HCT116 (cell line): ENCODE measurements around the gene PDE4D. TPM values are rescaled to one million over a fixed set of nuclear protein-coding genes. Genes with fewer than 3 reads are reported as not detected.

Source experiments
- ATAC-seq: fragments of 200-7000 bp; cut with Tn5 transposase; 2 replicates; pipeline ENCODE4 v1.9.1; 2020; ENCODE audit warnings: mild to moderate bottlenecking, moderate library complexity
- BruUV-seq: library from RNA; stranded (reverse); fragments of 400-500 nt; replicated peaks from 2 replicates; lab custom pipeline; 2021; lab: Mats Ljungman, UMichigan
- CTCF ChIA-PET: fragments of 300-600 bp; sonication (Branson Sonifier 250); formaldehyde crosslinking; loops from one replicate; lab custom pipeline; 2021; ENCODE audit warnings: antibody characterized with exemption; lab: Charles Lee
- POLR2A ChIA-PET: fragments of 300-600, 350-600 bp; sonication (Branson Sonifier 250); formaldehyde crosslinking; loops from one replicate; lab custom pipeline; 2021; ENCODE audit warnings: antibody characterized with exemption; lab: Charles Lee
- RAD21 ChIA-PET, 2 experiments: fragments of 300-600 bp; sonication (Branson Sonifier 250); formaldehyde crosslinking; loops; one replicate each; lab custom pipeline; 2023; ENCODE audit warnings: low total read pairs in 2 of 2; ENCODE audit not compliant: uncharacterized antibody in 2 of 2, unreplicated experiment in 2 of 2, low non-redundant PET in 1 of 2; lab: Charles Lee
- DNase-seq: peaks from one replicate; pipeline ENCODE4 v3.0.0-alpha.2; 2010; ENCODE audit warnings: low read depth, low spot score
- H2AFZ ChIP-seq: fragments of 200-600 bp; shearing (Covaris generic), sonication (generic); 2 replicates; pipeline ENCODE4 v1.6.1; 2017; ENCODE audit warnings: low read depth, mixed run types, mixed read lengths, antibody characterized with exemption, low read length; ENCODE audit not compliant: poor library complexity, severe bottlenecking
- H3K27ac ChIP-seq: 2 replicates; pipeline ENCODE4 v1.5.1; 2012; ENCODE audit warnings: low read depth, low read length
- H3K27me3 ChIP-seq: fragments of 200-600 bp; sonication (generic); 2 replicates; pipeline ENCODE4 v1.6.1; 2016; ENCODE audit warnings: mixed run types, low read length, mixed read lengths; ENCODE audit not compliant: insufficient read depth
- H3K36me3 ChIP-seq, 2 experiments: fragments of 200-500 bp in 1 of 2; fragments of 200-600 bp in 1 of 2; sonication (Bioruptor generic) in 1 of 2; sonication (generic) in 1 of 2; 2 replicates each; pipeline versions ENCODE4 v1.5.1 to v1.6.1; 2014 to 2016; ENCODE audit warnings: low read length in 2 of 2, inconsistent platforms in 1 of 2, mixed read lengths in 1 of 2, mixed run types in 1 of 2; ENCODE audit not compliant: insufficient read depth in 2 of 2, control insufficient read depth in 1 of 2
- H3K4me1 ChIP-seq, 2 experiments: fragments of 200-600 bp in 1 of 2; sonication (generic) in 1 of 2; 2 replicates each; pipeline versions ENCODE4 v1.5.1 to v1.6.1; 2012 to 2017; ENCODE audit warnings: low read length in 2 of 2, inconsistent platforms in 1 of 2, mild to moderate bottlenecking in 1 of 2, mixed read lengths in 1 of 2, mixed run types in 1 of 2, moderate library complexity in 1 of 2; ENCODE audit not compliant: insufficient read depth in 2 of 2, control insufficient read depth in 1 of 2
- H3K4me2 ChIP-seq: fragments of 200-600 bp; sonication (generic); 2 replicates; pipeline ENCODE4 v1.6.1; 2017; ENCODE audit warnings: mixed run types, low read length, mixed read lengths
- H3K4me3 ChIP-seq, 2 experiments: fragments of 200-600 bp in 1 of 2; sonication (generic) in 1 of 2; replicated peaks in 1 of 2; 2 replicates each; pipeline ENCODE4 v1.5.1; 2011 to 2016; ENCODE audit warnings: low read length in 2 of 2, control low read depth in 1 of 2, low read depth in 1 of 2, mild to moderate bottlenecking in 1 of 2, mixed read lengths in 1 of 2, mixed run types in 1 of 2
- H3K79me2 ChIP-seq: fragments of 200-600 bp; sonication (generic); 2 replicates; pipeline ENCODE4 v1.6.1; 2017; ENCODE audit warnings: mild to moderate bottlenecking, mixed run types, low read length, moderate library complexity, mixed read lengths; ENCODE audit not compliant: insufficient read depth
- H3K9ac ChIP-seq: fragments of 200-600 bp; sonication (generic); 2 replicates; pipeline ENCODE4 v1.6.1; 2016; ENCODE audit warnings: low read length, mixed read lengths
- H3K9me2 ChIP-seq: fragments of 200-600 bp; sonication (generic), shearing (Covaris generic); 2 replicates; pipeline ENCODE4 v1.6.1; 2017; ENCODE audit warnings: mixed run types, mild to moderate bottlenecking, moderate library complexity; ENCODE audit not compliant: insufficient read depth
- H3K9me3 ChIP-seq, 2 experiments: fragments of 200-500 bp in 1 of 2; fragments of 200-600 bp in 1 of 2; sonication (Bioruptor generic) in 1 of 2; sonication (generic) in 1 of 2; 2 replicates each; pipeline ENCODE4 v1.6.1; 2014 to 2017; ENCODE audit warnings: low read length in 2 of 2, mixed read lengths in 2 of 2, inconsistent platforms in 1 of 2, low read depth in 1 of 2, mild to moderate bottlenecking in 1 of 2, mixed run types in 1 of 2, moderate library complexity in 1 of 2; ENCODE audit not compliant: control insufficient read depth in 1 of 2, insufficient read depth in 1 of 2
- H4K20me1 ChIP-seq: fragments of 200-600 bp; sonication (generic), shearing (Covaris generic); 2 replicates; pipeline ENCODE4 v1.6.1; 2017; ENCODE audit warnings: mixed run types, mild to moderate bottlenecking, moderate library complexity; ENCODE audit not compliant: insufficient read depth
- CBX3 ChIP-seq: IDR thresholded peaks from 2 replicates; pipeline ENCODE4 v1.6.1; 2012; ENCODE audit warnings: low read depth
- EGR1 ChIP-seq: IDR thresholded peaks from 2 replicates; pipeline ENCODE4 v1.6.1; 2012; ENCODE audit warnings: low read depth
- ELF1 ChIP-seq: IDR thresholded peaks from 2 replicates; pipeline ENCODE4 v1.6.1; 2012; ENCODE audit warnings: low read depth, borderline replicate concordance
- EZH2phosphoT487 ChIP-seq: fragments of 200-600 bp; IDR thresholded peaks from 2 replicates; pipeline ENCODE4 v1.6.1; 2018; ENCODE audit warnings: antibody characterized with exemption, borderline replicate concordance
- FOSL1 ChIP-seq: IDR thresholded peaks from 2 replicates; pipeline ENCODE4 v1.6.1; 2012; ENCODE audit warnings: low read depth
- POLR2AphosphoS5 ChIP-seq: IDR thresholded peaks from 2 replicates; pipeline ENCODE4 v1.6.1; 2011; ENCODE audit warnings: mild to moderate bottlenecking, low read depth, low read length, moderate library complexity
- REST ChIP-seq: IDR thresholded peaks from 2 replicates; pipeline ENCODE4 v1.6.1; 2012; ENCODE audit warnings: low read depth
- SIN3A ChIP-seq: IDR thresholded peaks from 2 replicates; pipeline ENCODE4 v1.6.1; 2012; ENCODE audit warnings: low read depth
- SRF ChIP-seq: IDR thresholded peaks from 2 replicates; pipeline ENCODE4 v1.6.1; 2012; ENCODE audit warnings: low read depth
- YY1 ChIP-seq: IDR thresholded peaks from 2 replicates; pipeline ENCODE4 v1.6.1; 2011; ENCODE audit warnings: low read length, low read depth, moderate library complexity, mild to moderate bottlenecking; ENCODE audit not compliant: insufficient replicate concordance; ENCODE audit errors: extremely low read depth
- intact Hi-C: fragments of 100-400 bp; cut with micrococcal nuclease; formaldehyde crosslinking; loops from 2 replicates; pipeline ENCODE4 v1.10.0; 2022
- total RNA-seq: library from RNA; stranded (reverse); gene quantifications from one replicate; pipeline ENCODE4 v1.2.1, GENCODE V29; 2021; ENCODE audit not compliant: unreplicated experiment
- TF ChIP-seq, protein P1 (sequence below): IDR thresholded peaks from 2 replicates; pipeline ENCODE4 v1.6.1; 2011; ENCODE audit warnings: mild to moderate bottlenecking, low read length, moderate library complexity; ENCODE audit not compliant: insufficient replicate concordance; ENCODE audit errors: extremely low read depth
- TF ChIP-seq, protein P2 (sequence below): IDR thresholded peaks from 2 replicates; pipeline ENCODE4 v1.6.1; 2012

Gene PDE4D
- total RNA-seq, 1 experiment from 2014 or later: 1.1 TPM

DNA sequence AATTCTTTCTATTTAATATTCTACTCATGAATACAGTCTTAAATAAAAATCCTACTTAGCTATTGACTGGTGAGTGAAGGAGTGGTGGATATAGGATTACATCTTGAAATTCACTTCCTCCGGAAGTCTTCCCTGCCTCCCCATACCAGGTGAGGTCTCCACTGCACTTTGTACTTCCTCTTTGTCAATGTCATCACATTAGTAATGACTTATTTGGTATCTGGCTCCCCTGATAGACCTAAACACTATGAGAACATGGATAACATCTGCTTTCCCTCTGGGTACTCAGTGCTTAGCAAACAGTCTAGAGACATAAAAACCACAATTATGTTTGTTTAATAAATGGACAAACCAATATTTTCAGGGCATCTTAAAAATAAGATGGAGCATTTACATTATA, 532.1 kb downstream of the PDE4D start:
- Histone ChIP-seq H3K79me2 (no peaks in the 10 kb centered on the region), H3K4me1 (no peaks in the 10 kb centered on the region), H3K9ac (no peak overlapping the region), H3K27me3 (peaks cover 29% of the 10 kb centered on the region), H4K20me1 (no peaks in the 10 kb centered on the region), H3K4me2 (no peak overlapping the region), H2AFZ (no peak overlapping the region), H3K36me3 (no peaks in the 10 kb centered on the region), H3K27ac (no peak overlapping the region), H3K9me3 (no peaks in the 10 kb centered on the region), H3K9me2 (no peaks in the 10 kb centered on the region), H3K4me3 (no peak overlapping the region)
- intact Hi-C loops: no loop called here
- no peak for DNase-seq
- no peak for ATAC-seq
- ChIA-PET RAD21 (no interaction called here), POLR2A (no interaction called here), CTCF (no interaction called here)
- no TSS peak for BruUV-seq
- TF ChIP-seq, protein P1, sequence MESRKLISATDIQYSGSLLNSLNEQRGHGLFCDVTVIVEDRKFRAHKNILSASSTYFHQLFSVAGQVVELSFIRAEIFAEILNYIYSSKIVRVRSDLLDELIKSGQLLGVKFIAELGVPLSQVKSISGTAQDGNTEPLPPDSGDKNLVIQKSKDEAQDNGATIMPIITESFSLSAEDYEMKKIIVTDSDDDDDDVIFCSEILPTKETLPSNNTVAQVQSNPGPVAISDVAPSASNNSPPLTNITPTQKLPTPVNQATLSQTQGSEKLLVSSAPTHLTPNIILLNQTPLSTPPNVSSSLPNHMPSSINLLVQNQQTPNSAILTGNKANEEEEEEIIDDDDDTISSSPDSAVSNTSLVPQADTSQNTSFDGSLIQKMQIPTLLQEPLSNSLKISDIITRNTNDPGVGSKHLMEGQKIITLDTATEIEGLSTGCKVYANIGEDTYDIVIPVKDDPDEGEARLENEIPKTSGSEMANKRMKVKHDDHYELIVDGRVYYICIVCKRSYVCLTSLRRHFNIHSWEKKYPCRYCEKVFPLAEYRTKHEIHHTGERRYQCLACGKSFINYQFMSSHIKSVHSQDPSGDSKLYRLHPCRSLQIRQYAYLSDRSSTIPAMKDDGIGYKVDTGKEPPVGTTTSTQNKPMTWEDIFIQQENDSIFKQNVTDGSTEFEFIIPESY: no peak
- TF ChIP-seq CBX3: no peak
- no peak for TF ChIP-seq EGR1
- no peak for TF ChIP-seq EZH2phosphoT487
- no peak for TF ChIP-seq ELF1

- Histone ChIP-seq H3K79me2 (no peaks in the 10 kb centered on the region), H3K4me2 (no peak overlapping the region), H3K36me3 (no peaks in the 10 kb centered on the region), H3K4me3 (no peak overlapping the region), H4K20me1 (no peaks in the 10 kb centered on the region), H3K4me1 (no peaks in the 10 kb centered on the region), H2AFZ (no peak overlapping the region), H3K27ac (no peak overlapping the region), H3K9ac (no peak overlapping the region), H3K9me2 (no peaks in the 10 kb centered on the region), H3K9me3 (no peaks in the 10 kb centered on the region), H3K27me3 (peaks cover 30% of the 10 kb centered on the region)
- POLR2A ChIA-PET: no interaction called here
- CTCF ChIA-PET: interaction anchor here (2.0 kb wide), 1 partner anchor 8 kb away, joined by 6 read pairs; no protein-coding TSS in a partner anchor
- DNase-seq (no peak), ATAC-seq (no peak)
- intact Hi-C loops: no loop called here
- RAD21 ChIA-PET: interaction anchor here in 1 of 2 experiments (0.6 kb wide), 1 partner anchor 12 kb away, joined by 3 read pairs; no protein-coding TSS in a partner anchor
- BruUV-seq: no TSS peak
- TF ChIP-seq SRF (no peak), FOSL1 (no peak), SIN3A (no peak), POLR2AphosphoS5 (no peak), CBX3 (no peak), REST (no peak), YY1 (no peak)
- TF ChIP-seq, protein P2, sequence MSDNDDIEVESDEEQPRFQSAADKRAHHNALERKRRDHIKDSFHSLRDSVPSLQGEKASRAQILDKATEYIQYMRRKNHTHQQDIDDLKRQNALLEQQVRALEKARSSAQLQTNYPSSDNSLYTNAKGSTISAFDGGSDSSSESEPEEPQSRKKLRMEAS: no peak
Observed at GRCh38 chr5:59360130-59360555, 533.4 kb downstream of the PDE4D start.
